ENCODE measurements around the gene SLC25A34.

GRCh38 chr1:15734901-15735300, 1.2 kb upstream of the SLC25A34 start:
- TF ChIP-seq CTCF (IDR thresholded peaks at IDR 0.05; ENCODE audit: low read depth, low read length, poor library complexity, severe bottlenecking) (no peak), EZH2phosphoT487 (IDR thresholded peaks at IDR 0.05; ENCODE audit: borderline replicate concordance, low read length) (no peak)

All from DOHH2 (cell line).